B cell (primary cell): Measurements from ENCODE around the gene METAP1D. TPM values are rescaled to one million over a fixed set of nuclear protein-coding genes. Genes with fewer than 3 reads are reported as not detected.

Source experiments
- ATAC-seq: fragments of 200-7000 bp; cut with Tn5 transposase; one replicate; pipeline ENCODE4 v1.10.0; 2021; ENCODE audit warnings: low read depth, mild to moderate bottlenecking, moderate number of reproducible peaks, moderate library complexity
- CTCF ChIA-PET: fragments of 350-600 bp; sonication (Branson Sonifier 250); formaldehyde crosslinking; loops from one replicate; lab custom pipeline; 2021; ENCODE audit warnings: antibody characterized with exemption, inconsistent platforms; lab: Charles Lee
- POLR2A ChIA-PET: fragments of 350-600 bp; sonication (Branson Sonifier 250); formaldehyde crosslinking; loops from one replicate; lab custom pipeline; 2021; ENCODE audit warnings: antibody characterized with exemption; lab: Charles Lee
- DNase-seq: peaks from one replicate; pipeline ENCODE4 v3.0.0; 2013
- H2AFZ ChIP-seq: 2 replicates; pipeline ENCODE4 v1.6.1; 2012; ENCODE audit warnings: mild to moderate bottlenecking, low read depth, low read length; ENCODE audit not compliant: insufficient read depth, poor library complexity, severe bottlenecking
- H3K27ac ChIP-seq, 2 donors: 1 replicate in 1 of 2; 2 replicates in 1 of 2; pipeline ENCODE4 v1.5.1; 2012 to 2013; ENCODE audit warnings: low read length in 2 of 2, mild to moderate bottlenecking in 2 of 2, moderate library complexity in 1 of 2
- H3K27me3 ChIP-seq, 4 experiments: fragments of 200-600 bp in 1 of 4; sonication (generic) in 1 of 4; replicated peaks in 1 of 4; 1 replicate in 2 of 4; 2 replicates in 2 of 4; pipeline versions ENCODE4 v1.6.1 to v1.7.0; 2013 to 2016; ENCODE audit warnings: low read length in 3 of 4, mild to moderate bottlenecking in 2 of 4, mixed read lengths in 1 of 4, moderate library complexity in 1 of 4; ENCODE audit not compliant: insufficient read depth in 4 of 4, control insufficient read depth in 3 of 4; ENCODE audit errors: control extremely low read depth in 1 of 4
- H3K36me3 ChIP-seq, 2 experiments: replicated peaks in 1 of 2; 1 replicate in 1 of 2; 2 replicates in 1 of 2; pipeline versions ENCODE4 v1.6.1 to v1.7.1; 2013; ENCODE audit warnings: low read length in 1 of 2; ENCODE audit not compliant: insufficient read depth in 2 of 2, control insufficient read depth in 1 of 2; ENCODE audit errors: control extremely low read depth in 1 of 2, extremely low read depth in 1 of 2
- H3K4me1 ChIP-seq, 2 donors: fragments of 200-600 bp in 1 of 2; sonication (generic) in 1 of 2; 1 replicate in 1 of 2; 2 replicates in 1 of 2; pipeline versions ENCODE4 v1.5.1 to v1.6.1; 2013 to 2017; ENCODE audit warnings: low read length in 2 of 2; ENCODE audit not compliant: control insufficient read depth in 2 of 2, insufficient read depth in 2 of 2
- H3K4me2 ChIP-seq: replicated peaks from 2 replicates; pipeline ENCODE3; 2012; ENCODE audit warnings: mild to moderate bottlenecking, low read depth, low read length; ENCODE audit not compliant: poor library complexity, severe bottlenecking
- H3K4me3 ChIP-seq, 5 experiments: fragments of 200-600 bp in 1 of 5; sonication (generic) in 1 of 5; 1 replicate in 3 of 5; 2 replicates in 2 of 5; pipeline versions ENCODE4 v1.5.1 to v1.7.0; 2011 to 2016; ENCODE audit warnings: low read length in 4 of 5, mild to moderate bottlenecking in 4 of 5, low read depth in 2 of 5, control low read depth in 1 of 5, moderate library complexity in 1 of 5; ENCODE audit not compliant: insufficient read depth in 1 of 5; ENCODE audit errors: control extremely low read depth in 1 of 5, extremely low read depth in 1 of 5
- H3K79me2 ChIP-seq: fragments of 200-600 bp; sonication (generic); one replicate; pipeline ENCODE4 v1.6.0; 2016; ENCODE audit warnings: low read length; ENCODE audit not compliant: control insufficient read depth, insufficient read depth
- H3K9ac ChIP-seq: fragments of 200-600 bp; sonication (generic); 2 replicates; pipeline ENCODE4 v1.6.1; 2017; ENCODE audit warnings: mild to moderate bottlenecking, low read length, moderate library complexity
- H3K9me3 ChIP-seq, 3 donors: one replicate each; pipeline versions ENCODE4 v1.6.1 to v1.7.1; 2013; ENCODE audit warnings: low read length in 2 of 3; ENCODE audit not compliant: control insufficient read depth in 2 of 3, insufficient read depth in 1 of 3; ENCODE audit errors: control extremely low read depth in 1 of 3
- H4K20me1 ChIP-seq: 2 replicates; pipeline ENCODE4 v1.6.0; 2012; ENCODE audit warnings: mild to moderate bottlenecking, low read length; ENCODE audit not compliant: insufficient read depth, control insufficient read depth, poor library complexity, severe bottlenecking
- H3K27ac Mint-ChIP-seq: one replicate; pipeline ENCODE4 v1.8.0; 2021; ENCODE audit warnings: mixed read lengths
- H3K27me3 Mint-ChIP-seq: one replicate; pipeline ENCODE4 v1.8.0; 2021; ENCODE audit warnings: mixed read lengths
- H3K4me1 Mint-ChIP-seq: one replicate; pipeline ENCODE4 v1.8.0; 2021; ENCODE audit warnings: mixed read lengths
- H3K4me3 Mint-ChIP-seq: one replicate; pipeline ENCODE4 v1.8.0; 2021; ENCODE audit warnings: mixed read lengths
- H3K9me3 Mint-ChIP-seq: one replicate; pipeline ENCODE4 v1.8.0; 2022; ENCODE audit warnings: mixed read lengths; ENCODE audit not compliant: insufficient read depth
- EZH2 ChIP-seq: IDR thresholded peaks from 2 replicates; pipeline ENCODE4 v1.6.1; 2012; ENCODE audit warnings: borderline replicate concordance, low read depth, mild to moderate bottlenecking, moderate library complexity, low read length; ENCODE audit not compliant: insufficient read depth, poor library complexity, severe bottlenecking
- WGBS: methylation state at CpG from one replicate; pipeline ENCODE4 v1.1.5; 2013; ENCODE audit warnings: missing lambda C conversion rate; ENCODE audit not compliant: insufficient coverage; 5-methylcytosine and 5-hydroxymethylcytosine counted together
- intact Hi-C: fragments of 100-400 bp; cut with micrococcal nuclease; formaldehyde crosslinking; loops from one replicate; pipeline ENCODE4 v1.10.0; 2022
- polyA plus RNA-seq: library from polyadenylated mRNA; depleted of rRNA; stranded (reverse); fragments of >200 nt; gene quantifications from 2 replicates; pipeline ENCODE4 v1.2.3, GENCODE V29; 2012
- total RNA-seq, 2 donors: library from RNA; stranded (reverse); fragments of 120-200 nt in 1 of 2; gene quantifications; 1 replicate in 1 of 2; 2 replicates in 1 of 2; pipeline versions ENCODE4 v1.2.3 to v1.2.4, GENCODE V29; 2013 to 2022
- TF ChIP-seq, protein P1 (sequence below): fragments of 200-600 bp; IDR thresholded peaks from one replicate; pipeline ENCODE4 v1.8.0; 2022; ENCODE audit warnings: antibody characterized with exemption, mild to moderate bottlenecking

Gene METAP1D
- total and polyA plus RNA-seq, 2 donors (not counting 1 experiment from before 2014, with no cell fraction given) = 7.8 to 8.9 TPM

GRCh38 chr2:172007372-172007771, 7.6 kb downstream of the METAP1D start:
- H2AFZ ChIP-seq = no peak overlapping the region
- Mint-ChIP-seq H3K9me3 (no peaks in the 10 kb centered on the region), H3K27ac (no peak overlapping the region), H3K27me3 (no peaks in the 10 kb centered on the region), H3K4me3 (no peak overlapping the region), H3K4me1 (peaks cover 3% of the 10 kb centered on the region)
- no peaks in the 10 kb centered on the region for H3K27me3 ChIP-seq
- peaks cover 12% of the 10 kb centered on the region for H3K79me2 ChIP-seq
- H3K4me3 ChIP-seq = no peak overlapping the region
- no peak overlapping the region for H3K9ac ChIP-seq
- H3K9me3 ChIP-seq = no peaks in the 10 kb centered on the region
- 100% methylated on average over 1 of the region's 1 CpG for WGBS
- no peaks in the 10 kb centered on the region for H3K36me3 ChIP-seq
- H3K27ac ChIP-seq = no peak overlapping the region
- intact Hi-C loops = no loop called here
- ATAC-seq = no peak
- no peaks in the 10 kb centered on the region for H4K20me1 ChIP-seq
- ChIA-PET CTCF (no interaction called here), POLR2A (no interaction called here)
- no peaks in the 10 kb centered on the region for H3K4me1 ChIP-seq
- no peak overlapping the region for H3K4me2 ChIP-seq
- no peak for DNase-seq
- TF ChIP-seq, protein P1, sequence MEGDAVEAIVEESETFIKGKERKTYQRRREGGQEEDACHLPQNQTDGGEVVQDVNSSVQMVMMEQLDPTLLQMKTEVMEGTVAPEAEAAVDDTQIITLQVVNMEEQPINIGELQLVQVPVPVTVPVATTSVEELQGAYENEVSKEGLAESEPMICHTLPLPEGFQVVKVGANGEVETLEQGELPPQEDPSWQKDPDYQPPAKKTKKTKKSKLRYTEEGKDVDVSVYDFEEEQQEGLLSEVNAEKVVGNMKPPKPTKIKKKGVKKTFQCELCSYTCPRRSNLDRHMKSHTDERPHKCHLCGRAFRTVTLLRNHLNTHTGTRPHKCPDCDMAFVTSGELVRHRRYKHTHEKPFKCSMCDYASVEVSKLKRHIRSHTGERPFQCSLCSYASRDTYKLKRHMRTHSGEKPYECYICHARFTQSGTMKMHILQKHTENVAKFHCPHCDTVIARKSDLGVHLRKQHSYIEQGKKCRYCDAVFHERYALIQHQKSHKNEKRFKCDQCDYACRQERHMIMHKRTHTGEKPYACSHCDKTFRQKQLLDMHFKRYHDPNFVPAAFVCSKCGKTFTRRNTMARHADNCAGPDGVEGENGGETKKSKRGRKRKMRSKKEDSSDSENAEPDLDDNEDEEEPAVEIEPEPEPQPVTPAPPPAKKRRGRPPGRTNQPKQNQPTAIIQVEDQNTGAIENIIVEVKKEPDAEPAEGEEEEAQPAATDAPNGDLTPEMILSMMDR = no peak
- no peak for TF ChIP-seq EZH2

- no peak overlapping the region for H3K27ac ChIP-seq
- TF ChIP-seq, protein P1 = no peak
- TF ChIP-seq EZH2 = no peak
- no peaks in the 10 kb centered on the region for H4K20me1 ChIP-seq
- H3K36me3 ChIP-seq = no peaks in the 10 kb centered on the region
- H3K4me3 Mint-ChIP-seq = no peak overlapping the region
- H3K4me2 ChIP-seq = no peak overlapping the region
- ChIA-PET CTCF (no interaction called here), POLR2A (no interaction called here)
- H3K9me3 Mint-ChIP-seq = no peaks in the 10 kb centered on the region
- no peaks in the 10 kb centered on the region for H3K27me3 ChIP-seq
- intact Hi-C loops = no loop called here
- peaks cover 12% of the 10 kb centered on the region for H3K79me2 ChIP-seq
- no peak overlapping the region for H2AFZ ChIP-seq
- peaks cover 7% of the 10 kb centered on the region for H3K4me1 Mint-ChIP-seq
- H3K4me3 ChIP-seq = no peak overlapping the region
- no peaks in the 10 kb centered on the region for H3K27me3 Mint-ChIP-seq
- ATAC-seq = no peak
- no peak overlapping the region for H3K9ac ChIP-seq
- no peak for DNase-seq
- WGBS = 100% methylated on average over 3 of the region's 4 CpGs
- H3K9me3 ChIP-seq = no peaks in the 10 kb centered on the region
- H3K4me1 ChIP-seq = no peaks in the 10 kb centered on the region
- H3K27ac Mint-ChIP-seq = no peak overlapping the region
Measured at GRCh38 chr2:172009823-172010222, 10.1 kb downstream of the METAP1D start.
